ENCODE results near the gene TTLL8.

DNA sequence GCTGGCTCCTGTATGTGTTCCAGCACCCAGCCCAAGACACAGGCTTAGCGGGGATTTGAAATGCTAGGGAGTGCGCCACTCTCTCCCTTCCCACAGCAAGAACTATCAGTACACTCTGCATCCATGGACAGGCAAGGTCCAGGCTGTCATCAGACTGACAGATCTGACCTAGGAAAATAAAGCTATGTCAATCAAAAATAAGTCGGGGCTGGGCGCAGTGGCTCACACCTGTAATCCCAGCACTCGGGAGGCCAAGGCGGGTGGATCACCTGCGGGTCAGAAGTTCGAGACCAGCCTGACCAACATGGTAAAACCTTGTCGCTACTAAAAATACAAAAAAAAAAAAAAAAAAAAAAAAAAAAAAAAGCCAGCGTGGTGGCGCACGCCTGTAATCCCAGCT is 30.0 kb upstream of the TTLL8 start:
- TF ChIP-seq, protein P1, sequence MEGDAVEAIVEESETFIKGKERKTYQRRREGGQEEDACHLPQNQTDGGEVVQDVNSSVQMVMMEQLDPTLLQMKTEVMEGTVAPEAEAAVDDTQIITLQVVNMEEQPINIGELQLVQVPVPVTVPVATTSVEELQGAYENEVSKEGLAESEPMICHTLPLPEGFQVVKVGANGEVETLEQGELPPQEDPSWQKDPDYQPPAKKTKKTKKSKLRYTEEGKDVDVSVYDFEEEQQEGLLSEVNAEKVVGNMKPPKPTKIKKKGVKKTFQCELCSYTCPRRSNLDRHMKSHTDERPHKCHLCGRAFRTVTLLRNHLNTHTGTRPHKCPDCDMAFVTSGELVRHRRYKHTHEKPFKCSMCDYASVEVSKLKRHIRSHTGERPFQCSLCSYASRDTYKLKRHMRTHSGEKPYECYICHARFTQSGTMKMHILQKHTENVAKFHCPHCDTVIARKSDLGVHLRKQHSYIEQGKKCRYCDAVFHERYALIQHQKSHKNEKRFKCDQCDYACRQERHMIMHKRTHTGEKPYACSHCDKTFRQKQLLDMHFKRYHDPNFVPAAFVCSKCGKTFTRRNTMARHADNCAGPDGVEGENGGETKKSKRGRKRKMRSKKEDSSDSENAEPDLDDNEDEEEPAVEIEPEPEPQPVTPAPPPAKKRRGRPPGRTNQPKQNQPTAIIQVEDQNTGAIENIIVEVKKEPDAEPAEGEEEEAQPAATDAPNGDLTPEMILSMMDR (IDR thresholded peaks at IDR 0.05): no peak
- TF ChIP-seq POLR2A (IDR thresholded peaks at IDR 0.05): no peak

Data from lower leg skin (tissue), 3 donors.